ENCODE results near the gene SPATA9. TPM values are rescaled to one million over a fixed set of nuclear protein-coding genes. Genes with fewer than 3 reads are reported as not detected.

The SPATA9 gene
- total and polyA plus RNA-seq, 2 donors (not counting 3 experiments of a cell fraction or from before 2014, with no cell fraction given) = 0.07 TPM; not detected in 1

GRCh38 chr5:95641741-95642220 is 41.0 kb downstream of the SPATA9 start:
- Histone ChIP-seq H3K9ac (replicated peaks; ENCODE audit: extremely low read depth, insufficient read depth, low read length) (no peak overlapping the region), H3K27me3 (ENCODE audit: control insufficient read depth in 2 of 2, insufficient read depth in 2 of 2, low read length in 2 of 2) (peaks cover 0 to 4% of the 10 kb centered on the region in 2 experiments), H3K4me2 (ENCODE audit: insufficient read depth, low read length) (no peak overlapping the region), H3K4me1 (ENCODE audit: control insufficient read depth, extremely low read depth, insufficient read depth, low read length) (peaks cover 3% of the 10 kb centered on the region), H3K4me3 (replicated peaks in 1 of 3; ENCODE audit: insufficient read depth in 1 of 3, low read depth in 1 of 3, low read length in 3 of 3) (no peak overlapping the region), H3K36me3 (ENCODE audit: control insufficient read depth in 2 of 2, extremely low read depth in 1 of 2, insufficient read depth in 2 of 2, low read length in 2 of 2) (no peaks in the 10 kb centered on the region), H3K27ac (ENCODE audit: insufficient read depth, low read depth, low read length) (no peak overlapping the region), H3K79me2 (ENCODE audit: control insufficient read depth, insufficient read depth, low read length) (no peaks in the 10 kb centered on the region), H2AFZ (ENCODE audit: low read depth, low read length) (no peak overlapping the region), H4K20me1 (replicated peaks; ENCODE audit: control insufficient read depth, extremely low read depth, insufficient read depth, low read length) (no peaks in the 10 kb centered on the region), H3K9me3 (replicated peaks; ENCODE audit: control insufficient read depth, insufficient read depth, low read length) (no peaks in the 10 kb centered on the region), H3K9me1 (replicated peaks; ENCODE audit: control insufficient read depth, extremely low read depth, insufficient read depth, low read length) (no peaks in the 10 kb centered on the region)
- CTCF ChIA-PET = interaction anchor here (1.0 to 4.0 kb wide), 2 partner anchors 10 to 205 kb away, joined by 3 to 17 read pairs; no protein-coding TSS in a partner anchor
- FAIRE-seq = no peak
- dilution Hi-C loops (cut with MboI; ENCODE audit: extremely low pct_ligation_motif_present, low sequenced_read_pairs) = loop anchor here (25.0 kb wide), 1 partner anchor 196 kb away; no protein-coding TSS in a partner anchor
- BruUV-seq (replicated peaks) = no TSS peak
- POLR2A ChIA-PET = no interaction called here
- TF ChIP-seq GATA2 (IDR thresholded peaks at IDR 0.05; ENCODE audit: insufficient read depth, insufficient read length, low read depth, low read length) (no peak), EZH2 (IDR thresholded peaks at IDR 0.05; ENCODE audit: borderline replicate concordance, low read depth, low read length, severe bottlenecking) (no peak), FOS (IDR thresholded peaks at IDR 0.05; ENCODE audit: borderline replicate concordance, insufficient read depth, low read length) (no peak), POLR2A (IDR thresholded peaks at IDR 0.05; ENCODE audit: low read depth, low read length) (no peak), POLR2AphosphoS5 (IDR thresholded peaks at IDR 0.05; ENCODE audit: insufficient read depth, low read depth, low read length) (no peak)
- DNase-seq (ENCODE audit: low read depth, low spot score) = no peak
- intact Hi-C loops (cut with micrococcal nuclease) = loop anchor here (5.0 to 10.0 kb wide), 2 partner anchors 696 to 953 kb away; no protein-coding TSS in a partner anchor

- intact Hi-C loops (cut with micrococcal nuclease) (no loop called here), dilution Hi-C loops (cut with MboI; ENCODE audit: extremely low pct_ligation_motif_present, low sequenced_read_pairs) (loop anchor here (25.0 kb wide), 1 partner anchor 199 kb away; no protein-coding TSS in a partner anchor)
- Histone ChIP-seq H3K9me1 (replicated peaks; ENCODE audit: control insufficient read depth, extremely low read depth, insufficient read depth, low read length) (no peaks in the 10 kb centered on the region), H2AFZ (ENCODE audit: low read depth, low read length) (no peak overlapping the region), H3K36me3 (ENCODE audit: control insufficient read depth in 2 of 2, extremely low read depth in 1 of 2, insufficient read depth in 2 of 2, low read length in 2 of 2) (no peaks in the 10 kb centered on the region), H3K9ac (replicated peaks; ENCODE audit: extremely low read depth, insufficient read depth, low read length) (no peak overlapping the region), H3K27ac (ENCODE audit: insufficient read depth, low read depth, low read length) (no peak overlapping the region), H4K20me1 (replicated peaks; ENCODE audit: control insufficient read depth, extremely low read depth, insufficient read depth, low read length) (no peaks in the 10 kb centered on the region), H3K4me3 (replicated peaks in 1 of 3; ENCODE audit: insufficient read depth in 1 of 3, low read depth in 1 of 3, low read length in 3 of 3) (no peak overlapping the region), H3K9me3 (replicated peaks; ENCODE audit: control insufficient read depth, insufficient read depth, low read length) (no peaks in the 10 kb centered on the region), H3K4me2 (ENCODE audit: insufficient read depth, low read length) (no peak overlapping the region), H3K27me3 (ENCODE audit: control insufficient read depth in 2 of 2, insufficient read depth in 2 of 2, low read length in 2 of 2) (peaks cover 0 to 4% of the 10 kb centered on the region in 2 experiments), H3K79me2 (ENCODE audit: control insufficient read depth, insufficient read depth, low read length) (no peaks in the 10 kb centered on the region), H3K4me1 (ENCODE audit: control insufficient read depth, extremely low read depth, insufficient read depth, low read length) (no peaks in the 10 kb centered on the region)
- no TSS peak for BruUV-seq (replicated peaks)
- TF ChIP-seq, protein P1, sequence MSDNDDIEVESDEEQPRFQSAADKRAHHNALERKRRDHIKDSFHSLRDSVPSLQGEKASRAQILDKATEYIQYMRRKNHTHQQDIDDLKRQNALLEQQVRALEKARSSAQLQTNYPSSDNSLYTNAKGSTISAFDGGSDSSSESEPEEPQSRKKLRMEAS (IDR thresholded peaks at IDR 0.05; ENCODE audit: insufficient read depth, insufficient read length) = no peak
- TF ChIP-seq, protein P2, sequence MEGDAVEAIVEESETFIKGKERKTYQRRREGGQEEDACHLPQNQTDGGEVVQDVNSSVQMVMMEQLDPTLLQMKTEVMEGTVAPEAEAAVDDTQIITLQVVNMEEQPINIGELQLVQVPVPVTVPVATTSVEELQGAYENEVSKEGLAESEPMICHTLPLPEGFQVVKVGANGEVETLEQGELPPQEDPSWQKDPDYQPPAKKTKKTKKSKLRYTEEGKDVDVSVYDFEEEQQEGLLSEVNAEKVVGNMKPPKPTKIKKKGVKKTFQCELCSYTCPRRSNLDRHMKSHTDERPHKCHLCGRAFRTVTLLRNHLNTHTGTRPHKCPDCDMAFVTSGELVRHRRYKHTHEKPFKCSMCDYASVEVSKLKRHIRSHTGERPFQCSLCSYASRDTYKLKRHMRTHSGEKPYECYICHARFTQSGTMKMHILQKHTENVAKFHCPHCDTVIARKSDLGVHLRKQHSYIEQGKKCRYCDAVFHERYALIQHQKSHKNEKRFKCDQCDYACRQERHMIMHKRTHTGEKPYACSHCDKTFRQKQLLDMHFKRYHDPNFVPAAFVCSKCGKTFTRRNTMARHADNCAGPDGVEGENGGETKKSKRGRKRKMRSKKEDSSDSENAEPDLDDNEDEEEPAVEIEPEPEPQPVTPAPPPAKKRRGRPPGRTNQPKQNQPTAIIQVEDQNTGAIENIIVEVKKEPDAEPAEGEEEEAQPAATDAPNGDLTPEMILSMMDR (IDR thresholded peaks at IDR 0.05; ENCODE audit: extremely low read depth in 1 of 2, insufficient read depth in 1 of 2, low read depth in 1 of 2, low read length in 2 of 2) = no peak
- TF ChIP-seq MYC (IDR thresholded peaks at IDR 0.05; ENCODE audit: low read depth, low read length) (no peak), GATA2 (IDR thresholded peaks at IDR 0.05; ENCODE audit: insufficient read depth, insufficient read length, low read depth, low read length) (no peak), JUN (IDR thresholded peaks at IDR 0.05; ENCODE audit: borderline replicate concordance, insufficient read depth, insufficient read length, low read depth) (no peak), EZH2 (IDR thresholded peaks at IDR 0.05; ENCODE audit: borderline replicate concordance, low read depth, low read length, severe bottlenecking) (no peak), POLR2A (IDR thresholded peaks at IDR 0.05; ENCODE audit: low read depth, low read length) (no peak), FOS (IDR thresholded peaks at IDR 0.05; ENCODE audit: borderline replicate concordance, insufficient read depth, low read length) (no peak), POLR2AphosphoS5 (IDR thresholded peaks at IDR 0.05; ENCODE audit: insufficient read depth, low read depth, low read length) (no peak)
- FAIRE-seq (no peak), DNase-seq (ENCODE audit: low read depth, low spot score) (no peak)
- CTCF ChIA-PET = no interaction called here
- POLR2A ChIA-PET = no interaction called here
Measured at GRCh38 chr5:95638632-95639031, 44.2 kb downstream of the SPATA9 start.
